Small intestine (tissue), 7 donors: ENCODE results near the gene PLEKHH3. TPM values are rescaled to one million over a fixed set of nuclear protein-coding genes. Genes with fewer than 3 reads are reported as not detected.
A peak's percentile ranks its signal among the peaks of the same experiment; 100 is the strongest.
"Not testable (repeated sequence)": the region's sequence is repeated elsewhere in the genome, so short reads cannot be mapped to it uniquely, and the experiment has no call there.

ENCODE experiments used
- DNase-seq, 2 donors: peaks; one replicate each; pipeline versions ENCODE4 v3.0.0 to v3.0.0-alpha.2; 2013
- FAIRE-seq: peaks from 2 replicates; lab custom pipeline; 2012; peaks lifted over from hg19 to GRCh38; lab: Jason Lieb, UNC
- H3K27ac ChIP-seq, 3 donors: one replicate each; pipeline ENCODE4 v1.5.1; 2013; ENCODE audit warnings: low read length in 2 of 3, mild to moderate bottlenecking in 2 of 3, control low read depth in 1 of 3, inconsistent platforms in 1 of 3, low read depth in 1 of 3, moderate library complexity in 1 of 3
- H3K27me3 ChIP-seq, 3 donors: one replicate each; pipeline ENCODE4 v1.6.1; 2013; ENCODE audit warnings: low read length in 3 of 3, inconsistent platforms in 1 of 3; ENCODE audit not compliant: control insufficient read depth in 3 of 3, insufficient read depth in 3 of 3
- H3K36me3 ChIP-seq, 3 donors: one replicate each; pipeline ENCODE4 v1.6.1; 2013; ENCODE audit warnings: low read length in 3 of 3, inconsistent platforms in 1 of 3, low read depth in 1 of 3, mild to moderate bottlenecking in 1 of 3, moderate library complexity in 1 of 3; ENCODE audit not compliant: control insufficient read depth in 3 of 3, insufficient read depth in 2 of 3
- H3K4me1 ChIP-seq, 3 donors: one replicate each; pipeline ENCODE4 v1.6.1; 2013; ENCODE audit warnings: low read length in 2 of 3, inconsistent platforms in 1 of 3, low read depth in 1 of 3, mild to moderate bottlenecking in 1 of 3, moderate library complexity in 1 of 3; ENCODE audit not compliant: control insufficient read depth in 3 of 3, insufficient read depth in 2 of 3
- H3K4me3 ChIP-seq, 3 donors: one replicate each; pipeline ENCODE4 v1.5.1; 2013; ENCODE audit warnings: low read length in 3 of 3, control low read depth in 1 of 3, inconsistent platforms in 1 of 3, low read depth in 1 of 3, mild to moderate bottlenecking in 1 of 3, moderate library complexity in 1 of 3
- H3K9me3 ChIP-seq, 2 donors: one replicate each; pipeline ENCODE4 v1.6.1; 2013; ENCODE audit warnings: low read depth in 1 of 2, low read length in 1 of 2; ENCODE audit not compliant: control insufficient read depth in 2 of 2, insufficient read depth in 1 of 2
- WGBS, 3 donors: extraction: QIAGEN DNeasy Blood & Tissue Kit; methylation state at CpG; one replicate each; pipeline ENCODE4 v1.1.7; 2013; 5-methylcytosine and 5-hydroxymethylcytosine counted together
- polyA plus RNA-seq, 4 donors: library from polyadenylated mRNA; stranded (reverse) in 3 of 4; unstranded in 1 of 4; fragments of 200-250 nt in 3 of 4; fragments of 120-200 nt in 1 of 4; gene quantifications; one replicate each; pipeline versions ENCODE4 v1.2.1 to v1.2.3, GENCODE V29; 2013
- donor health status: healthy with polysubstance abuse.
- donor health status: control.
- donor health status: control.
- donor health status: Bipolar disorder and iron deficiency.
- donor health status: healthy.

The PLEKHH3 gene
- polyA plus RNA-seq, 4 donors, result 2.2 to 13.4 (median 9.0) TPM

DNA sequence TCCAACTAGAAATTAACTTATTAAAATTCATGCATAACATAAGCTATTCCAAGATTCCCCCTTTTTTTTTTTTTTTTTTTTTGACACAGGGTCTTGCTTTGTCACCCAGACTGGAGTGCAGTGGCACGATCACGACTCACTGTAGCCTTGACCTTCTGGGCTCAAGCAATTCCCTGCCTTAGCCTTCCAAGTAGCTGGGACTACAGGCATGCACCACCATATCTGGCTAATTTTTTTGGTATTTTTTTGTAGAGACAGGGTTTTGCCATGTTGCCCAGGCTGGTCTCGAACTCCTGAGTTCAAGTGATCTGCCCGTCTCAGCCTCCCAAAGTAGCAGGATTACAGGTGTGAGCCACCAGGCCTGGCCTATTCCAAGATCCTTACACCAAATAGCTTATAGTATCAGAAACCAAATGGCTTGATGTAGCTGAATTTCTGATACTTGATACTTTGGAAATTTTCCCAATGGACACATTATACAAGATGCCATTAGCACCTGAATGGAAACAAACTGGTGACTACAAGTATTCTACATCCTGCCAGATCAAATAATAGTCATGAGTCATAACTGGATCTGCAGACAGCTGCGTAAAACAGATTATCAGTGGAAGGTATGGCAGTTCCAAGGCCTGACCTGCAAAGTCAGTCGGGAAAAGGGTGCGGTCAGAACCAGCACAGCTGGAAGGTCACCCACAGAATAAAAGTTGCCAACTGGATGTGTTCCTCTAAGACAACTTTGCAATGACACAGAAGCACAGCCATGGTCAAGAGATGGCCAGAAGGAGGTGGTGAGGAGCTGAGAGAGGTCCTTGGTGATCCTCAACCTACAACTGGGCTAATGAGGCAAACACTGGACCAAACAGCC, 52.8 kb downstream of the PLEKHH3 start:
- no peaks in the 10 kb centered on the region for H3K9me3 ChIP-seq
- FAIRE-seq, result no peak
- peak overlapping the region in 2 of 3 donors; percentile 61 to 69 for H3K27ac ChIP-seq
- peaks cover 0 to under 1% (median 0%) of the 10 kb centered on the region in 3 donors for H3K4me1 ChIP-seq
- H3K4me3 ChIP-seq, result no peak overlapping the region
- DNase-seq, result peak; percentile 50 to 95
- WGBS, 3 donors, result 42 to 69% (median 62%) methylated on average over 7 of the region's 7 CpGs
- H3K36me3 ChIP-seq, result no peaks in the 10 kb centered on the region
- no peaks in the 10 kb centered on the region for H3K27me3 ChIP-seq

DNA sequence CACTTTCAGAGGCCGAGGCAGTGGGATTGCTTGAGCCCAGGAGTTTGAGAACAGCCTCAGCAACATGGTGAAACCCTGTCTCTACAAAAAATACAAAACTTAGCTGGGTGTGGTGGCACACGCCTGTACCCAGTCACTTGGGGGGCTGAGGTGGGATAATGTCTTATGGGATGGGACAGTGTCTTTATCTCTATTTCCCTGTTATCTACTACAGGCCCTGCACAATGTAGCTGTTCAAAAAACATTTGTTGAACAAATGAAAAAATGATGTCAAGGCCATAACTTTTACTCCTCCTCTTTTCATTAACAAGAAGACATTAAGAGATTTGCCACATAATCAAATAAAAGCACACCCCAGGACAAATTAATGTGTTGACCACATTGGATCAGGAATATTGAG, 53.5 kb downstream of the PLEKHH3 start:
- Histone ChIP-seq H3K4me3 (no peak overlapping the region), H3K27me3 (no peaks in the 10 kb centered on the region), H3K4me1 (peaks cover 0 to 5% (median 0%) of the 10 kb centered on the region in 3 donors), H3K27ac (no peak overlapping the region), H3K9me3 (no peaks in the 10 kb centered on the region), H3K36me3 (no peaks in the 10 kb centered on the region)
- FAIRE-seq (no peak), DNase-seq (no peak)
- 87 to 96% (median 95%) methylated on average over 2 of the region's 2 CpGs for WGBS, 3 donors

DNA sequence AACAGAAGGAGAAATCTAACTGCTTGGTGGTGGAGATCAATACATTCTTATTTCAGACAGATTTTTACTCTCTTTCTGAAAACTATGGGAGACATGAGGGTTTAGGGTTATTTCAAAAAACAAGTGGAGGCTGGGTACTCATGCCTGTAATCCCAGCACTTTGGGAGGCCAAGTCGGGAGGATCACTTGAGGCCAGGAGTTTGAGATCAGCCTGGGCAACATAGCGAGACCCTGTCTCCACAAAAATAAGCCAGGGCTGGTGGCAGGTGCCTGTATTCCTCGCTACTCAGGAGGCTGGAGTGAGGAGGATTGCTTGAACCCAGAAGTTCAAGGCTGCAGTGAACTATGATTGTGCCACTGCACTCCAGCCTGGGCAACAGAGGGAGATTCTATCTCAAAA, 54.8 kb downstream of the PLEKHH3 start:
- H3K36me3 ChIP-seq, H3K9me3 ChIP-seq, FAIRE-seq, DNase-seq, H3K27me3 ChIP-seq, H3K4me1 ChIP-seq, H3K27ac ChIP-seq, H3K4me3 ChIP-seq: not testable (repeated sequence)
- WGBS, 3 donors, result 87 to 91% (median 90%) methylated on average over 3 of the region's 3 CpGs

DNA sequence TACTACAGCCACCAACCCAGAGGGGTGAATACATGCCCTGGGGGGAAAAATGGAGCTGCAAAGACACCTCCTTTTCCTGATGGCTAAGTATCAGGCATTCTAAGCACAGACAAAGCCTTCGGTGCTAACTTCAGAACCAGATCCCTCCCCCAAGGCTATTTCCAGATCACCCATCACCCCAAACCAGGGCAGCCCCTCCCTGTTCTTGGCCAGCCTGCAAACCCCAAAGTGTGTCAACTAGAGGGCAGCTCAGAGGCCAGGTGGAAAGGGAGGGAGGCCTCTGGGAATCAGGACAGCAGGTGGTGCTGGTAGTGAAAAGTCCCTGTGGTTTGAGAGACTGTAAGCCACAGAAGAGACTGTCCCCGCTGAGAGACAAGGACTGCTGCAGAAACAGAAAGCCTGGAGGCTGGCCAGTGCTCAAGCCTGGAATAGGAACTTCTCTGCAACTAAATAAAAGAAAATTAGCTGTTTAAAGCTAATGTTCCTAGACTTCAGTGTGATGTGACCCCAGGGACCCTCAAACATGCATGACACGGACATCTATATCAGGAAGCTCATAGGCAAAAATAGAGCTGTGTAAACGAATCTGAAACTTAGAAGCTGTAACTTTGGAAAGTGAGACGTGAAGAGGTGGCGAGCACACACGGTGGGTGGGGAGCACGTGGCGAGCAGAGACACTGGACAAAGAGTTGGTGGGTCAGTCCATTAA, 58.2 kb downstream of the PLEKHH3 start:
- FAIRE-seq (no peak), DNase-seq (peak; percentile 34 to 76)
- 15 to 26% (median 19%) methylated on average over 9 of the region's 9 CpGs for WGBS, 3 donors
- H3K4me3 ChIP-seq, result no peak overlapping the region
- H3K27ac ChIP-seq, result peak overlapping the region in 1 of 3 donors; percentile 14
- H3K9me3 ChIP-seq, result no peaks in the 10 kb centered on the region
- H3K4me1 ChIP-seq, result peaks cover 0 to 5% (median 0%) of the 10 kb centered on the region in 3 donors
- H3K36me3 ChIP-seq, result peaks cover 8 to 23% (median 9%) of the 10 kb centered on the region in 3 donors
- H3K27me3 ChIP-seq, result no peaks in the 10 kb centered on the region

DNA sequence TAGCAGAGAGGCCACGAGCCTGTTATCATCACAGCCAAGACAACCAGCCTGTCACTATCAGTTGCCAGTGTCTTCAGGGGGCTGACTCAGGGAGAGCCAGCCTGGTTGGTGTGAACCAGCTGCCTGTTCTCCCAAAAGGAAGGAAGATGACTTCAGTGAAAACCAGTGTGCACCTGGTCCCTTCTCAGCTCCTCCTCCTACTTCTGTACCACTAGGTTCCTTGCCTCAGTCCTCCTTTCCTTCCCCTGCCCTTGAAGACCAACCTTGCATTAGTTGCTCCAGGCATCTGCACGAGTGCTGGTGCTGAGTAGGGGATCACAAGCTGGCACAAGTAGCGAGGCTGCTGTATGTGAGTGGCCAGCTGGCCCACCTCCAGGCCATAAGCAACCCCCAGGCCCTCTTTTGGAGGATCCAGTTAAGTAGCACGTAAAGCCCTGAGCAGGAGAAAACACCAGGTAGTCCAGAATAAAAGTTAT, 58.8 kb downstream of the PLEKHH3 start:
- H3K4me3 ChIP-seq, result no peak overlapping the region
- no peaks in the 10 kb centered on the region for H3K27me3 ChIP-seq
- peaks cover 8 to 29% (median 15%) of the 10 kb centered on the region in 3 donors for H3K36me3 ChIP-seq
- no peaks in the 10 kb centered on the region for H3K9me3 ChIP-seq
- 61 to 72% (median 71%) methylated on average over 4 of the region's 4 CpGs for WGBS, 3 donors
- FAIRE-seq, result no peak
- no peak for DNase-seq
- peak overlapping the region in 1 of 3 donors; percentile 4 for H3K27ac ChIP-seq
- peaks cover 0 to 5% (median 0%) of the 10 kb centered on the region in 3 donors for H3K4me1 ChIP-seq

Other genes starting within 250 kb of the PLEKHH3 start
- 100 to 1,000 TPM in 1 of 4 donors, 10 to 100 TPM in 3; 38.7 to 125 (median 69.2) TPM for gene ATP6V0A1, start 218.1 kb downstream of the PLEKHH3 start, polyA plus RNA-seq
- 10 to 100 TPM; 25.3 to 47.0 (median 32.7) TPM for gene NAGLU, start 140.8 kb downstream of the PLEKHH3 start, polyA plus RNA-seq
- 1 to 10 TPM; 2.0 to 2.7 (median 2.3) TPM for gene HSD17B1, start 124.1 kb downstream of the PLEKHH3 start, polyA plus RNA-seq
- gene COASY, start 114.8 kb downstream of the PLEKHH3 start, polyA plus RNA-seq, result 100 to 1,000 TPM in 2 of 4 donors, 10 to 100 TPM in 2; 72.6 to 153 (median 101) TPM
- 100 to 1,000 TPM in 2 of 4 donors, 10 to 100 TPM in 2; 46.5 to 144 (median 89.4) TPM for gene MLX, start 109.9 kb downstream of the PLEKHH3 start, polyA plus RNA-seq
- 1 to 10 TPM in 3 of 4 donors, under 1 TPM in 1; 0.89 to 5.7 (median 3.5) TPM for gene PSMC3IP, start 99.3 kb downstream of the PLEKHH3 start, polyA plus RNA-seq
- 10 to 100 TPM in 3 of 4 donors, 1 to 10 TPM in 1; 8.4 to 42.3 (median 17.0) TPM for gene RETREG3, start 67.6 kb downstream of the PLEKHH3 start, polyA plus RNA-seq
- gene TUBG1, start 67.3 kb downstream of the PLEKHH3 start, polyA plus RNA-seq, result 10 to 100 TPM; 22.8 to 43.3 (median 33.3) TPM
- gene TUBG2, start 17.7 kb downstream of the PLEKHH3 start, polyA plus RNA-seq, result 10 to 100 TPM in 1 of 4 donors, 1 to 10 TPM in 3; 1.3 to 15.4 (median 4.9) TPM
- 1 to 10 TPM in 2 of 4 donors, under 1 TPM in 1, not detected in 1; 0.38 to 4.6 (median 1.1) TPM for gene CCR10, start 4.8 kb upstream of the PLEKHH3 start, polyA plus RNA-seq
- gene CNTNAP1, start 5.5 kb upstream of the PLEKHH3 start, polyA plus RNA-seq, result 1 to 10 TPM in 2 of 4 donors, under 1 TPM in 1, not detected in 1; 0.54 to 2.7 (median 2.5) TPM
- gene EZH1, start 68.0 kb upstream of the PLEKHH3 start, polyA plus RNA-seq, result 10 to 100 TPM in 3 of 4 donors, 1 to 10 TPM in 1; 8.1 to 33.0 (median 13.0) TPM
- gene RAMP2, start 84.2 kb upstream of the PLEKHH3 start, polyA plus RNA-seq, result 10 to 100 TPM in 2 of 4 donors, 1 to 10 TPM in 2; 1.1 to 48.2 (median 16.4) TPM
- gene VPS25, start 96.5 kb upstream of the PLEKHH3 start, polyA plus RNA-seq, result 100 to 1,000 TPM in 2 of 4 donors, 10 to 100 TPM in 2; 85.7 to 117 (median 94.3) TPM
- gene WNK4, start 103.6 kb upstream of the PLEKHH3 start, polyA plus RNA-seq, result 10 to 100 TPM in 1 of 4 donors, 1 to 10 TPM in 2, under 1 TPM in 1; 0.67 to 25.6 (median 1.5) TPM
- 100 to 1,000 TPM; 101 to 317 (median 296) TPM for gene COA3, start 121.7 kb upstream of the PLEKHH3 start, polyA plus RNA-seq
- 1 to 10 TPM in 1 of 4 donors, under 1 TPM in 1, not detected in 2; 0.52 to 2.3 TPM for gene CNTD1, start 121.9 kb upstream of the PLEKHH3 start, polyA plus RNA-seq
- 10 to 100 TPM; 73.5 to 96.8 (median 81.1) TPM for gene BECN1, start 147.3 kb upstream of the PLEKHH3 start, polyA plus RNA-seq
- 10 to 100 TPM; 49.9 to 93.0 (median 61.2) TPM for gene PSME3, start 156.4 kb upstream of the PLEKHH3 start, polyA plus RNA-seq
- gene AOC2, start 167.6 kb upstream of the PLEKHH3 start, polyA plus RNA-seq, result 1 to 10 TPM in 2 of 4 donors, under 1 TPM in 2; 0.54 to 1.3 (median 0.89) TPM
- 10 to 100 TPM in 1 of 4 donors, 1 to 10 TPM in 3; 1.3 to 30.0 (median 3.1) TPM for gene AOC3, start 174.2 kb upstream of the PLEKHH3 start, polyA plus RNA-seq
- 10 to 100 TPM in 1 of 4 donors, 1 to 10 TPM in 3; 1.4 to 12.1 (median 4.3) TPM for gene G6PC1, start 223.8 kb upstream of the PLEKHH3 start, polyA plus RNA-seq